ENCODE results near the gene ARHGAP6. TPM values are rescaled to one million over a fixed set of nuclear protein-coding genes. Genes with fewer than 3 reads are reported as not detected.

ARHGAP6 gene
- total RNA-seq, 1 experiment from 2014 or later, result not detected

- Histone ChIP-seq H3K4me3 (ENCODE audit: low read length) (no peak overlapping the region), H3K27ac (ENCODE audit: low read length) (no peak overlapping the region), H3K36me3 (ENCODE audit: insufficient read depth, low read length) (no peaks in the 10 kb centered on the region), H3K4me1 (ENCODE audit: low read length) (no peaks in the 10 kb centered on the region), H3K79me2 (ENCODE audit: low read length) (no peaks in the 10 kb centered on the region), H2AFZ (ENCODE audit: low read length) (no peak overlapping the region), H3K9me2 (replicated peaks; ENCODE audit: insufficient read depth, low read length) (no peaks in the 10 kb centered on the region), H3K9me3 (ENCODE audit: low read length) (no peaks in the 10 kb centered on the region), H3K4me2 (ENCODE audit: low read depth, low read length, poor library complexity, severe bottlenecking) (no peak overlapping the region), H4K20me1 (ENCODE audit: insufficient read depth, low read depth, low read length) (no peaks in the 10 kb centered on the region), H3K9ac (ENCODE audit: low read length) (no peak overlapping the region), H3K27me3 (ENCODE audit: low read length) (no peaks in the 10 kb centered on the region)
- DNase-seq, result no peak
Measured at GRCh38 chrX:11269996-11270395, 395.7 kb downstream of the ARHGAP6 start.

GRCh38 chrX:11269006-11269405, 396.7 kb downstream of the ARHGAP6 start:
- no peaks in the 10 kb centered on the region for H3K4me1 ChIP-seq (ENCODE audit: low read length)
- no peak for DNase-seq

GRCh38 chrX:11267425-11267824, 398.3 kb downstream of the ARHGAP6 start:
- Histone ChIP-seq H4K20me1 (ENCODE audit: insufficient read depth, low read depth, low read length) (no peaks in the 10 kb centered on the region), H3K9me2 (replicated peaks; ENCODE audit: insufficient read depth, low read length) (no peaks in the 10 kb centered on the region), H3K4me1 (ENCODE audit: low read length) (no peaks in the 10 kb centered on the region), H3K4me2 (ENCODE audit: low read depth, low read length, poor library complexity, severe bottlenecking) (no peak overlapping the region), H3K79me2 (ENCODE audit: low read length) (no peaks in the 10 kb centered on the region), H3K27me3 (ENCODE audit: low read length) (no peaks in the 10 kb centered on the region), H2AFZ (ENCODE audit: low read length) (no peak overlapping the region), H3K36me3 (ENCODE audit: insufficient read depth, low read length) (no peaks in the 10 kb centered on the region), H3K4me3 (ENCODE audit: low read length) (no peak overlapping the region), H3K9me3 (ENCODE audit: low read length) (no peaks in the 10 kb centered on the region), H3K9ac (ENCODE audit: low read length) (no peak overlapping the region), H3K27ac (ENCODE audit: low read length) (no peak overlapping the region)
- DNase-seq, result no peak

More at GRCh38 chrX:11269006-11269405, 396.7 kb downstream of the ARHGAP6 start:
- H3K9me2 ChIP-seq (replicated peaks; ENCODE audit: insufficient read depth, low read length), result no peaks in the 10 kb centered on the region
- no peak overlapping the region for H3K27ac ChIP-seq (ENCODE audit: low read length)
- H3K9me3 ChIP-seq (ENCODE audit: low read length), result no peaks in the 10 kb centered on the region
- H3K36me3 ChIP-seq (ENCODE audit: insufficient read depth, low read length), result no peaks in the 10 kb centered on the region
- H2AFZ ChIP-seq (ENCODE audit: low read length), result no peak overlapping the region
- no peak overlapping the region for H3K4me3 ChIP-seq (ENCODE audit: low read length)
- no peak overlapping the region for H3K9ac ChIP-seq (ENCODE audit: low read length)
- H3K27me3 ChIP-seq (ENCODE audit: low read length), result no peaks in the 10 kb centered on the region
- H3K4me2 ChIP-seq (ENCODE audit: low read depth, low read length, poor library complexity, severe bottlenecking), result no peak overlapping the region
- H3K79me2 ChIP-seq (ENCODE audit: low read length), result no peaks in the 10 kb centered on the region
- H4K20me1 ChIP-seq (ENCODE audit: insufficient read depth, low read depth, low read length), result no peaks in the 10 kb centered on the region

- H4K20me1 ChIP-seq (ENCODE audit: insufficient read depth, low read depth, low read length), result no peaks in the 10 kb centered on the region
- no peak overlapping the region for H3K27ac ChIP-seq (ENCODE audit: low read length)
- H3K36me3 ChIP-seq (ENCODE audit: insufficient read depth, low read length), result no peaks in the 10 kb centered on the region
- no peak overlapping the region for H3K4me2 ChIP-seq (ENCODE audit: low read depth, low read length, poor library complexity, severe bottlenecking)
- H3K9ac ChIP-seq (ENCODE audit: low read length), result no peak overlapping the region
- H3K27me3 ChIP-seq (ENCODE audit: low read length), result no peaks in the 10 kb centered on the region
- no peak overlapping the region for H2AFZ ChIP-seq (ENCODE audit: low read length)
- H3K79me2 ChIP-seq (ENCODE audit: low read length), result no peaks in the 10 kb centered on the region
- no peaks in the 10 kb centered on the region for H3K9me2 ChIP-seq (replicated peaks; ENCODE audit: insufficient read depth, low read length)
- H3K4me1 ChIP-seq (ENCODE audit: low read length), result no peaks in the 10 kb centered on the region
- no peak for DNase-seq
- no peak overlapping the region for H3K4me3 ChIP-seq (ENCODE audit: low read length)
- H3K9me3 ChIP-seq (ENCODE audit: low read length), result no peaks in the 10 kb centered on the region
Measured at GRCh38 chrX:11266573-11267003, 399.1 kb downstream of the ARHGAP6 start.

GRCh38 chrX:11265352-11265751, 400.4 kb downstream of the ARHGAP6 start:
- DNase-seq, result no peak
- Histone ChIP-seq H3K27ac (ENCODE audit: low read length) (no peak overlapping the region), H3K4me2 (ENCODE audit: low read depth, low read length, poor library complexity, severe bottlenecking) (no peak overlapping the region), H3K4me1 (ENCODE audit: low read length) (no peaks in the 10 kb centered on the region), H3K9me3 (ENCODE audit: low read length) (no peaks in the 10 kb centered on the region), H3K9me2 (replicated peaks; ENCODE audit: insufficient read depth, low read length) (no peaks in the 10 kb centered on the region), H4K20me1 (ENCODE audit: insufficient read depth, low read depth, low read length) (no peaks in the 10 kb centered on the region), H2AFZ (ENCODE audit: low read length) (no peak overlapping the region), H3K27me3 (ENCODE audit: low read length) (no peaks in the 10 kb centered on the region), H3K36me3 (ENCODE audit: insufficient read depth, low read length) (no peaks in the 10 kb centered on the region), H3K79me2 (ENCODE audit: low read length) (no peaks in the 10 kb centered on the region), H3K4me3 (ENCODE audit: low read length) (no peak overlapping the region), H3K9ac (ENCODE audit: low read length) (no peak overlapping the region)

- H3K27ac ChIP-seq (ENCODE audit: low read length), result no peak overlapping the region
- H3K36me3 ChIP-seq (ENCODE audit: insufficient read depth, low read length), result no peaks in the 10 kb centered on the region
- no peaks in the 10 kb centered on the region for H4K20me1 ChIP-seq (ENCODE audit: insufficient read depth, low read depth, low read length)
- H3K4me2 ChIP-seq (ENCODE audit: low read depth, low read length, poor library complexity, severe bottlenecking), result no peak overlapping the region
- no peaks in the 10 kb centered on the region for H3K4me1 ChIP-seq (ENCODE audit: low read length)
- DNase-seq, result no peak
- no peak overlapping the region for H3K9ac ChIP-seq (ENCODE audit: low read length)
- H3K79me2 ChIP-seq (ENCODE audit: low read length), result no peaks in the 10 kb centered on the region
- H3K9me3 ChIP-seq (ENCODE audit: low read length), result no peaks in the 10 kb centered on the region
- no peaks in the 10 kb centered on the region for H3K9me2 ChIP-seq (replicated peaks; ENCODE audit: insufficient read depth, low read length)
- H3K4me3 ChIP-seq (ENCODE audit: low read length), result no peak overlapping the region
- H3K27me3 ChIP-seq (ENCODE audit: low read length), result no peaks in the 10 kb centered on the region
- no peak overlapping the region for H2AFZ ChIP-seq (ENCODE audit: low read length)
Measured at GRCh38 chrX:11264925-11265324, 400.8 kb downstream of the ARHGAP6 start.

- H3K9me3 ChIP-seq (ENCODE audit: low read length), result no peaks in the 10 kb centered on the region
- no peaks in the 10 kb centered on the region for H4K20me1 ChIP-seq (ENCODE audit: insufficient read depth, low read depth, low read length)
- H3K79me2 ChIP-seq (ENCODE audit: low read length), result no peaks in the 10 kb centered on the region
- H2AFZ ChIP-seq (ENCODE audit: low read length), result no peak overlapping the region
- H3K4me1 ChIP-seq (ENCODE audit: low read length), result no peaks in the 10 kb centered on the region
- H3K36me3 ChIP-seq (ENCODE audit: insufficient read depth, low read length), result no peaks in the 10 kb centered on the region
- H3K4me3 ChIP-seq (ENCODE audit: low read length), result no peak overlapping the region
- H3K9ac ChIP-seq (ENCODE audit: low read length), result no peak overlapping the region
- no peak overlapping the region for H3K4me2 ChIP-seq (ENCODE audit: low read depth, low read length, poor library complexity, severe bottlenecking)
- H3K27ac ChIP-seq (ENCODE audit: low read length), result no peak overlapping the region
- H3K27me3 ChIP-seq (ENCODE audit: low read length), result no peaks in the 10 kb centered on the region
- no peaks in the 10 kb centered on the region for H3K9me2 ChIP-seq (replicated peaks; ENCODE audit: insufficient read depth, low read length)
- no peak for DNase-seq
Measured at GRCh38 chrX:11261260-11261659, 404.5 kb downstream of the ARHGAP6 start.

- no peak overlapping the region for H3K27ac ChIP-seq (ENCODE audit: low read length)
- no peak overlapping the region for H3K4me2 ChIP-seq (ENCODE audit: low read depth, low read length, poor library complexity, severe bottlenecking)
- no peaks in the 10 kb centered on the region for H3K36me3 ChIP-seq (ENCODE audit: insufficient read depth, low read length)
- no peaks in the 10 kb centered on the region for H3K79me2 ChIP-seq (ENCODE audit: low read length)
- no peak for DNase-seq
- no peaks in the 10 kb centered on the region for H3K4me1 ChIP-seq (ENCODE audit: low read length)
- H3K9ac ChIP-seq (ENCODE audit: low read length), result no peak overlapping the region
- no peaks in the 10 kb centered on the region for H3K9me3 ChIP-seq (ENCODE audit: low read length)
- no peaks in the 10 kb centered on the region for H3K9me2 ChIP-seq (replicated peaks; ENCODE audit: insufficient read depth, low read length)
- no peak overlapping the region for H3K4me3 ChIP-seq (ENCODE audit: low read length)
- H4K20me1 ChIP-seq (ENCODE audit: insufficient read depth, low read depth, low read length), result no peaks in the 10 kb centered on the region
- H3K27me3 ChIP-seq (ENCODE audit: low read length), result no peaks in the 10 kb centered on the region
- H2AFZ ChIP-seq (ENCODE audit: low read length), result no peak overlapping the region
Measured at GRCh38 chrX:11259437-11259836, 406.3 kb downstream of the ARHGAP6 start.

GRCh38 chrX:11257711-11258110, 408.0 kb downstream of the ARHGAP6 start:
- H3K4me3 ChIP-seq (ENCODE audit: low read length), result no peak overlapping the region
- no peaks in the 10 kb centered on the region for H3K4me1 ChIP-seq (ENCODE audit: low read length)
- H3K4me2 ChIP-seq (ENCODE audit: low read depth, low read length, poor library complexity, severe bottlenecking), result no peak overlapping the region
- no peak overlapping the region for H3K27ac ChIP-seq (ENCODE audit: low read length)
- H3K9me3 ChIP-seq (ENCODE audit: low read length), result no peaks in the 10 kb centered on the region
- no peak overlapping the region for H2AFZ ChIP-seq (ENCODE audit: low read length)
- no peaks in the 10 kb centered on the region for H3K36me3 ChIP-seq (ENCODE audit: insufficient read depth, low read length)
- H3K27me3 ChIP-seq (ENCODE audit: low read length), result no peaks in the 10 kb centered on the region
- H3K9ac ChIP-seq (ENCODE audit: low read length), result no peak overlapping the region
- no peaks in the 10 kb centered on the region for H4K20me1 ChIP-seq (ENCODE audit: insufficient read depth, low read depth, low read length)
- no peaks in the 10 kb centered on the region for H3K79me2 ChIP-seq (ENCODE audit: low read length)
- DNase-seq, result no peak
- no peaks in the 10 kb centered on the region for H3K9me2 ChIP-seq (replicated peaks; ENCODE audit: insufficient read depth, low read length)

Measured in Karpas-422 (cell line).